Activated naive CD4-positive, alpha-beta T cell (primary cell): ENCODE results near the gene TSPAN33.
"Not testable (repeated sequence)": the region's sequence is repeated elsewhere in the genome, so short reads cannot be mapped to it uniquely, and the experiment has no call there.

ENCODE experiments used
- DNase-seq, 4 experiments: peaks; one replicate each; lab custom pipeline; 2025; lab: John Stamatoyannopoulos, UW

TSPAN33 gene

GRCh38 chr7:129144095-129144833 lies at the start of gene TSPAN33:
Gene TSPAN33, plus strand, starts transcription at chr7:129144707. Its CDS starts 274 bp downstream, at chr7:129144981.
- DNase-seq = peak in 3 of 4 experiments; percentile 29 to 47 (median 30)

GRCh38 chr7:129095258-129095657 lies 49.2 kb upstream of the TSPAN33 start:
- DNase-seq = peak in 1 of 4 experiments; percentile 5

GRCh38 chr7:129098409-129099084 lies 46.0 kb upstream of the TSPAN33 start:
- no peak for DNase-seq

- DNase-seq = no peak
These were observed 43.7 kb upstream of the TSPAN33 start for GRCh38 chr7:129100827-129101166.

- DNase-seq = no peak
These were observed 42.8 kb upstream of the TSPAN33 start for GRCh38 chr7:129101746-129102145.

- DNase-seq = no peak
These were observed 40.8 kb upstream of the TSPAN33 start for GRCh38 chr7:129103561-129104324.

- DNase-seq = no peak
These were observed 35.9 kb upstream of the TSPAN33 start for GRCh38 chr7:129108581-129108980.

GRCh38 chr7:129110258-129110981 lies 34.1 kb upstream of the TSPAN33 start:
- no peak for DNase-seq

GRCh38 chr7:129110982-129111376 lies 33.5 kb upstream of the TSPAN33 start:
- DNase-seq = no peak

GRCh38 chr7:129115676-129116075 lies 28.8 kb upstream of the TSPAN33 start:
- DNase-seq = no peak

GRCh38 chr7:129118182-129118581 lies 26.3 kb upstream of the TSPAN33 start:
- no peak for DNase-seq

- DNase-seq = no peak
These were observed 25.5 kb upstream of the TSPAN33 start for GRCh38 chr7:129118976-129119375.

- DNase-seq = not testable (repeated sequence)
These were observed 22.9 kb upstream of the TSPAN33 start for GRCh38 chr7:129121501-129122077.

GRCh38 chr7:129122078-129122750 lies 22.3 kb upstream of the TSPAN33 start:
- no peak for DNase-seq

GRCh38 chr7:129122751-129123509 lies 21.6 kb upstream of the TSPAN33 start:
- no peak for DNase-seq

- DNase-seq = no peak
These were observed 21.0 kb upstream of the TSPAN33 start for GRCh38 chr7:129123510-129123857.

GRCh38 chr7:129126314-129126713 lies 18.2 kb upstream of the TSPAN33 start:
- DNase-seq = no peak

- DNase-seq = no peak
These were observed 17.4 kb upstream of the TSPAN33 start for GRCh38 chr7:129127154-129127553.

GRCh38 chr7:129127601-129128000 lies 16.9 kb upstream of the TSPAN33 start:
- DNase-seq = no peak

- no peak for DNase-seq
These were observed 10.0 kb upstream of the TSPAN33 start for GRCh38 chr7:129134356-129134987.
